ENCODE results near the gene ADH5. TPM values are rescaled to one million over a fixed set of nuclear protein-coding genes. Genes with fewer than 3 reads are reported as not detected.

The ADH5 gene
- total and polyA plus RNA-seq, 4 donors: 90.4 to 190 (median 120) TPM

- H3K4me3 ChIP-seq (ENCODE audit: low read depth in 1 of 3, low read length in 3 of 3): no peak overlapping the region
- 52% methylated on average over 3 of the region's 3 CpGs for WGBS
- H3K9ac ChIP-seq (ENCODE audit: low read depth in 1 of 2, low read length in 2 of 2): no peak overlapping the region
- peaks cover 0 to 42% (median 14%) of the 10 kb centered on the region in 4 donors for H3K36me3 ChIP-seq (ENCODE audit: control insufficient read depth in 4 of 4, insufficient read depth in 3 of 4, low read depth in 1 of 4, low read length in 3 of 4)
- H3K27me3 ChIP-seq (ENCODE audit: control insufficient read depth in 4 of 4, insufficient read depth in 4 of 4, low read length in 3 of 4): no peaks in the 10 kb centered on the region
- H3K27ac ChIP-seq (ENCODE audit: low read depth in 1 of 2, low read length in 2 of 2): no peak overlapping the region
- no peaks in the 10 kb centered on the region for H3K9me3 ChIP-seq (ENCODE audit: control insufficient read depth in 4 of 4, low read length in 3 of 4)
- TF ChIP-seq FOXA2 (IDR thresholded peaks at IDR 0.05) (no peak), HNF4A (conservative IDR thresholded peaks at IDR 0.05) (no peak), MAX (IDR thresholded peaks at IDR 0.05) (no peak), JUND (IDR thresholded peaks at IDR 0.05) (no peak), GABPA (IDR thresholded peaks at IDR 0.05 in 1 of 2, conservative IDR thresholded peaks at IDR 0.05 in 1 of 2) (no peak)
- peaks cover 8 to 37% (median 13%) of the 10 kb centered on the region in 4 donors for H3K4me1 ChIP-seq (ENCODE audit: control insufficient read depth in 4 of 4, insufficient read depth in 4 of 4, low read length in 3 of 4)
- no peak for DNase-seq (ENCODE audit: low spot score)
Observed at GRCh38 chr4:99134586-99134985, 46.0 kb upstream of the ADH5 start.

GRCh38 chr4:99131378-99131777 is 42.8 kb upstream of the ADH5 start:
- no peak overlapping the region for H3K9ac ChIP-seq (ENCODE audit: low read depth in 1 of 2, low read length in 2 of 2)
- no peak for DNase-seq (ENCODE audit: low spot score)
- H3K4me3 ChIP-seq (ENCODE audit: low read depth in 1 of 3, low read length in 3 of 3): no peak overlapping the region
- peaks cover 9 to 33% (median 11%) of the 10 kb centered on the region in 4 donors for H3K4me1 ChIP-seq (ENCODE audit: control insufficient read depth in 4 of 4, insufficient read depth in 4 of 4, low read length in 3 of 4)
- TF ChIP-seq RXRA (IDR thresholded peaks at IDR 0.05) (no peak), MAX (IDR thresholded peaks at IDR 0.05) (no peak), FOXA2 (IDR thresholded peaks at IDR 0.05) (no peak), EGR1 (IDR thresholded peaks at IDR 0.05; ENCODE audit: low read depth in 2 of 2) (no peak), GABPA (IDR thresholded peaks at IDR 0.05 in 1 of 2, conservative IDR thresholded peaks at IDR 0.05 in 1 of 2) (no peak), HNF4A (conservative IDR thresholded peaks at IDR 0.05) (no peak), JUND (IDR thresholded peaks at IDR 0.05) (no peak), NR2F2 (IDR thresholded peaks at IDR 0.05) (no peak), ATF3 (IDR thresholded peaks at IDR 0.05) (no peak), TAF1 (conservative IDR thresholded peaks at IDR 0.05) (no peak), YY1 (IDR thresholded peaks at IDR 0.05) (no peak), FOXA1 (IDR thresholded peaks at IDR 0.05) (no peak), REST (IDR thresholded peaks at IDR 0.05) (no peak), RAD21 (IDR thresholded peaks at IDR 0.05) (no peak), SP1 (IDR thresholded peaks at IDR 0.05) (no peak), ZBTB33 (IDR thresholded peaks at IDR 0.05) (no peak), CTCF (IDR thresholded peaks at IDR 0.05; ENCODE audit: low read depth, low read length, missing input control) (no peak), HNF4G (IDR thresholded peaks at IDR 0.05) (no peak)
- H3K9me3 ChIP-seq (ENCODE audit: control insufficient read depth in 4 of 4, low read length in 3 of 4): no peaks in the 10 kb centered on the region
- H3K27me3 ChIP-seq (ENCODE audit: control insufficient read depth in 4 of 4, insufficient read depth in 4 of 4, low read length in 3 of 4): no peaks in the 10 kb centered on the region
- WGBS: 34% methylated on average over 2 of the region's 2 CpGs
- H3K36me3 ChIP-seq (ENCODE audit: control insufficient read depth in 4 of 4, insufficient read depth in 3 of 4, low read depth in 1 of 4, low read length in 3 of 4): peaks cover 0 to 43% (median 12%) of the 10 kb centered on the region in 4 donors
- peak overlapping the region in 1 of 2 donors; percentile 13 for H3K27ac ChIP-seq (ENCODE audit: low read depth in 1 of 2, low read length in 2 of 2)

Measured in liver (tissue), 9 donors.